ENCODE measurements around the gene IRF5. TPM values are rescaled to one million over a fixed set of nuclear protein-coding genes. Genes with fewer than 3 reads are reported as not detected.

Gene IRF5
- total RNA-seq, 1 experiment from 2014 or later, result 16.5 TPM

GRCh38 chr7:128936798-128937197, 929 bp upstream of the IRF5 start:
- Histone ChIP-seq H3K9me3 (ENCODE audit: control insufficient read depth in 1 of 2, insufficient read depth in 1 of 2, low read depth in 1 of 2, low read length in 2 of 2) (no peaks in the 10 kb centered on the region), H3K27me3 (ENCODE audit: insufficient read depth, low read length) (no peaks in the 10 kb centered on the region), H3K79me2 (ENCODE audit: insufficient read depth, low read length) (no peaks in the 10 kb centered on the region), H2AFZ (ENCODE audit: low read depth, low read length, poor library complexity, severe bottlenecking) (no peak overlapping the region), H3K9ac (ENCODE audit: low read length) (no peak overlapping the region), H3K9me2 (ENCODE audit: insufficient read depth) (no peaks in the 10 kb centered on the region), H4K20me1 (ENCODE audit: insufficient read depth) (no peaks in the 10 kb centered on the region), H3K4me2 (ENCODE audit: low read length) (peak overlapping the region; percentile 99), H3K36me3 (ENCODE audit: control insufficient read depth in 1 of 2, insufficient read depth in 2 of 2, low read length in 2 of 2) (no peaks in the 10 kb centered on the region), H3K27ac (ENCODE audit: low read depth, low read length) (no peak overlapping the region), H3K4me3 (replicated peaks in 1 of 2; ENCODE audit: low read depth in 1 of 2, low read length in 2 of 2) (no peak overlapping the region), H3K4me1 (ENCODE audit: control insufficient read depth in 1 of 2, insufficient read depth in 2 of 2, low read length in 2 of 2) (peaks cover 10 to 22% of the 10 kb centered on the region in 2 experiments; a peak in 3 of 4 replicates)
- RAD21 ChIA-PET (ENCODE audit: low non-redundant PET in 1 of 2, low total read pairs in 2 of 2, uncharacterized antibody in 2 of 2, unreplicated experiment in 2 of 2), result no interaction called here
- DNase-seq (ENCODE audit: low read depth, low spot score), result no peak
- intact Hi-C loops (cut with micrococcal nuclease), result no loop called here
- TF ChIP-seq EZH2 (IDR thresholded peaks at IDR 0.05), result no peak
- TF ChIP-seq TCF7L2 (IDR thresholded peaks at IDR 0.05; ENCODE audit: borderline replicate concordance, extremely low read depth, insufficient read depth, insufficient read length), result no peak
- no peak for TF ChIP-seq ELF1 (IDR thresholded peaks at IDR 0.05; ENCODE audit: borderline replicate concordance, low read depth)
- no peak for TF ChIP-seq ATF3 (IDR thresholded peaks at IDR 0.05)
- TF ChIP-seq RAD21 (IDR thresholded peaks at IDR 0.05; ENCODE audit: low read depth), result no peak
- no peak for TF ChIP-seq JUND (IDR thresholded peaks at IDR 0.05)
- TF ChIP-seq POLR2A (IDR thresholded peaks at IDR 0.05; ENCODE audit: borderline replicate concordance, extremely low read depth, insufficient read depth, insufficient read length), result no peak
- no peak for TF ChIP-seq CBX3 (IDR thresholded peaks at IDR 0.05; ENCODE audit: low read depth)
- POLR2A ChIA-PET, result no interaction called here
- no peak for ATAC-seq
- CTCF ChIA-PET, result no interaction called here
- no TSS peak for BruUV-seq (replicated peaks)

GRCh38 chr7:128937271-128937646, 468 bp upstream of the IRF5 start:
- RAD21 ChIA-PET (ENCODE audit: low non-redundant PET in 1 of 2, low total read pairs in 2 of 2, uncharacterized antibody in 2 of 2, unreplicated experiment in 2 of 2), result no interaction called here
- no peak overlapping the region for H2AFZ ChIP-seq (ENCODE audit: low read depth, low read length, poor library complexity, severe bottlenecking)
- TF ChIP-seq EGR1 (IDR thresholded peaks at IDR 0.05; ENCODE audit: low read depth) (no peak), POLR2AphosphoS5 (IDR thresholded peaks at IDR 0.05; ENCODE audit: low read depth, low read length) (no peak), POLR2A (IDR thresholded peaks at IDR 0.05; ENCODE audit: borderline replicate concordance, extremely low read depth, insufficient read depth, insufficient read length) (no peak), ZBTB33 (IDR thresholded peaks at IDR 0.05; ENCODE audit: extremely low read depth, insufficient replicate concordance, low read length) (no peak), JUND (IDR thresholded peaks at IDR 0.05) (no peak), SRF (IDR thresholded peaks at IDR 0.05; ENCODE audit: low read depth) (no peak), ATF3 (IDR thresholded peaks at IDR 0.05) (no peak), SP1 (IDR thresholded peaks at IDR 0.05; ENCODE audit: low read depth) (no peak), CBX3 (IDR thresholded peaks at IDR 0.05; ENCODE audit: low read depth) (no peak), CTCF (IDR thresholded peaks at IDR 0.05 in 2 of 3, conservative IDR thresholded peaks at IDR 0.05 in 1 of 3; ENCODE audit: borderline replicate concordance in 1 of 3, insufficient read depth in 1 of 3, low read depth in 2 of 3, low read length in 2 of 3) (no peak)

More at GRCh38 chr7:128937271-128937646, 468 bp upstream of the IRF5 start:
- Histone ChIP-seq H3K9me2 (ENCODE audit: insufficient read depth) (no peaks in the 10 kb centered on the region), H3K4me1 (ENCODE audit: control insufficient read depth in 1 of 2, insufficient read depth in 2 of 2, low read length in 2 of 2) (peaks cover 10 to 22% of the 10 kb centered on the region in 2 experiments; a peak in 3 of 4 replicates), H3K27ac (ENCODE audit: low read depth, low read length) (peak overlapping the region; percentile 67; the same call in 1 of the 2 replicates), H3K79me2 (ENCODE audit: insufficient read depth, low read length) (no peaks in the 10 kb centered on the region), H3K9me3 (ENCODE audit: control insufficient read depth in 1 of 2, insufficient read depth in 1 of 2, low read depth in 1 of 2, low read length in 2 of 2) (no peaks in the 10 kb centered on the region), H3K36me3 (ENCODE audit: control insufficient read depth in 1 of 2, insufficient read depth in 2 of 2, low read length in 2 of 2) (no peaks in the 10 kb centered on the region), H3K27me3 (ENCODE audit: insufficient read depth, low read length) (no peaks in the 10 kb centered on the region), H3K4me2 (ENCODE audit: low read length) (peak overlapping the region; percentile 99), H3K9ac (ENCODE audit: low read length) (peak overlapping the region; percentile 70), H3K4me3 (replicated peaks in 1 of 2; ENCODE audit: low read depth in 1 of 2, low read length in 2 of 2) (peak overlapping the region; percentile 68 to 84), H4K20me1 (ENCODE audit: insufficient read depth) (no peaks in the 10 kb centered on the region)
- intact Hi-C loops (cut with micrococcal nuclease), result no loop called here
- ChIA-PET CTCF (interaction anchor here (1.0 kb wide), 2 partner anchors 10 to 11 kb away, joined by 3 read pairs; no protein-coding TSS in a partner anchor), POLR2A (interaction anchor here (1.4 kb wide), 1 partner anchor 11 kb away, joined by 6 read pairs; no protein-coding TSS in a partner anchor)
- ATAC-seq (no peak), DNase-seq (ENCODE audit: low read depth, low spot score) (no peak)
- BruUV-seq (replicated peaks), result no TSS peak

Data from HCT116 (cell line).